Activated naive CD4-positive, alpha-beta T cell treated with anti-CD3 and anti-CD28 coated beads, Interleukin-2, amount 50 U/mL, for 16 hours (primary cell): Measurements from ENCODE around the gene TLCD1.

ENCODE experiments used
- DNase-seq: peaks from one replicate; pipeline ENCODE4 v3.0.0-alpha.2; 2020

The TLCD1 gene

DNA sequence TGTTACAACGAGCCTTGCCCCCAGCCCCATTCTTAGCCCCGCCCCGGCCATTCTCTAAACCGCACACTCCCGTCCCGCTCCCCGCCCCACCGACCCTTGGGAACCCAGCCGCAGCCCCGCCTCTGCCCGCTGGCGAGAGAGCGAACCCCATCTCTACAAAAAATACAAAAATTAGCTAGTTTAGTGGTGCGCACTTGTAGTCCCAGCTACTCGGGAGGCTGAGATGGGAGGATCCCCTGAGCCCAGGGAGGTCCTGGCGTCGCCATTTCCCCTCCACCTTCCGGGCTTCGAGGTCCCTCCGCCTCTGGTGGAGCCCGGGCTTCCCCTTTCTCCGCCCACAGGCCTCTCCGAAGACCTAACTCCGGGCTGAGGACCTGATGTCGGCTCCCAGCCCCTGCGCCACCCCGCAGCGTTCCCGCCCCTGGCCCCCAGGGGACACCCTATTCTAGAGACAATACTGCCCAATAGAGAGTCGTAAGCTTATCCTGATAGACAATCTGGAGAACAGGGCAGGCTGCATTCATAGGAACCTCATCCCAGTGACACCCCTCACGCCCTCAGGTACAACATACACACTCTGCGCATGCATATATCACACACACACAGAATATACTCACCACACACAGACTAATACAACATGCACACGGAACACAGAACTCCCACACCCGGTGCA, 13.9 kb downstream of the TLCD1 start:
- DNase-seq = peak; percentile 68

DNA sequence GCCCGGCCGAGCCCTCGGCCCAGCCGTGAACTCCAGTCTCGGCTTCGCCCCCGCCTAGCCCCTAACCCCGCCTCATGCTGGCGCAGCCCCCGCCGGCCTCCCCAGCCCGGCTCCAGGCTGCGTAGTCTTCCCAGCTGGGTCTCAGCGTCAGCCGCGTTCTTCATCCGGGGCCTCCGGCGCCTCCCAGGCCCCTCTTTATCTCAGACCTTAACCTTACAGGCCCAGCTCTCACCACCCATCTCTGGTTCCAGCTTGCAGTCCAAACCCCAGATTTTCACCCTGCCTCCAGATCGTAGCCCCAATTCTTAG, 14.4 kb downstream of the TLCD1 start, which contains the start of gene PROCA1:
PROCA1 (minus strand) TSS at position 166 of the 309 bp plus-strand sequence. CDS start 228 bp downstream, outside the sequence.
- peak; percentile 45 for DNase-seq

DNA sequence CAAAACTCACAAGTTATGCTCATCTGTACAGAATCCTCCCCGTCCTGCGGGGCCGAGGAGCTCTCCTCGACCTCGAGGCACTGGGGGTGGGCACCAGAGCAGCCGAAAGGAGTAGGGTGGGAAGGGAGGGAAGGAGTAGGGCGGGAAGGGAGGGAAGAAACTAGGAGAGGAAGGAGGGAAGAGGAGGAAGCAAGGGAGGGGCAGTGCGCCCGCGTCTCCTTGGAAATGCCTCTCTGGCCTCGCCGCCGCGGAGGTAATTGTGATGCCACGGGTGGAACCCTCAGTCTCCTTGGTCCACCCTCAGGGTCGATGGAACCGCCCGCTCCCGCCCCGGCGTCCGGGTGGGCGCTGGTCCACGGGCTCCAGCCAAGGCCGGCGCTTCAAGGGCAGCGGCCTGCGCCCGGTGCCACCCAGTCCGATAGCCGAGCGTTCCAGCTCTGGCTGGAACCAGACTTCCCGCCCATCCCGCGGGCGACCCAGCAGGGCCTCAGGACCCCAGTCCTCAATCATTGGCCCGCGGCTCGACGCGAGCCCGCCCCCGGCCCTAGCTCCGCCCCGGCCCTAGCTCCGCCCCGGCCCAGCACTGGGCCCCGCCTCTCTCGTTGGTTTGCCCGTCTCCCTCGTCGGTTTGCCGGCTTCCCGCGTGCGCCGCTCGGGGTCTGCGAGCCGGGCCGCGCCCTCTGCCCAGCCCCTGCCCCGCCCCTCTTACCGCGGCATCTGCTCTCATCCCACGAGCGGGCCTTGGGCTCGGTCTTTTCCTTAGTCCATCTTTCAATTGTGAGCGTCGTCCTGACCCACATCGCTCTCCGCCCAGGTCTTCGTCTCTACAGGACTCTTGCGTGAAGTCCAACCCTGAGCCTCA, 14.9 kb downstream of the TLCD1 start:
- DNase-seq = peak; percentile 89

DNA sequence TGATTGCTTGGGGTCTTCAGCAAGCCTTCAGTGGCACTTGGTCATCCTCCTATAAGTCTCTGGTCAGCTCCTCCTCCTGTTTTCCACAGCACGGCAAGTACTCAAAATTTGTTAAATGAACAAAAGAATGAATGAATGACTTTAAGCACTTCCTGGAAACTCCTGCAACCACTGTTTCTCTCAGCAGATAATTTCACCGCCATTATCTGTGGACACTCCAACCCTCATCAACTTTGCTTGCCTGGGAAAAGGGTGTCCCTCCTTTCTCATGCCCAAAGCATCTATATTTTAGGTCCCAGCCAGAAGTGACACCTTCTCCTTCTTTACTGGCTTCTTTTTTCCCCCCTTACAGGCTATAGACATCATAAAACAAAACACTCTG, 18.7 kb downstream of the TLCD1 start:
- DNase-seq = no peak

DNA sequence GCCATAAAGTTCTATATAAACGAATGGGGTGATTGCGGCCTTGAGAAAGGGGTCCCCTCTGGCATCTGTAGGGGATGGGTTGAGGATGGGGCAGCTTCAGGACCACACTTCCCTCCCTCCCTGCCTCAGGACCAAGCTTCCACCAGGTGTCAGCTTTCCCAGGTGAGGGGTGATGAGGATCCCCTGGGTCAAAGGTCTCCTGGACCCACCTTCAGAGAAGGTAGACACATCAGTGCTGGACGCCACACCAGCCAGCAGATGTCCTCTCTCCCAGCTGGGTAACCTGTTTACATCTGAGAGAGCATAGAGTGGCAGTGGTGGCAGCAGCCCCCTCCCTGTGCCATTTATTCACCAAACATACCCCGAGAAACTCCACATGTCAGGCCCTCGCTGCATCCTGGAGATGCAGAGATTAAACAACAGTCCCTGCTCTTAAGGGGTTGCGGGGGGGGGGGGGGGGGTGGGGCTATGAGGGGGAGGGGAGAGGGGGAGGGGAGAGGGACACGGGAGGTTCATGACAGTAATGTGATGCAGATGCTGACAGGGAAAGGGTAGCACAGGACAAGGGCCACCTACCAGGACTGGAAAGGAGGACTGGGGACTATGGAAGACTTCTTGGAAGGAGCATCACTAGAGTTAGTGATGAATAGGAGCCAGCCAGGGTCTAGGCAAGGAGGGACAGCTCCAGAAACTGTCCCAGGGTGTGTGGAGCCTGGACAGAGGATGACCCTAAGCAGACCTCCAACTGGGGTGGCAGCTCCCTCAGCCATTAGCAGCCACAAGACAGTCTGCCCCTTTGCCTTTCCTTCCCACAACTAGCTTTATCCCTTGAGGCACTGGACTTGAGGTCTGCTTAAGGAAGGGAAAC, 19.3 kb downstream of the TLCD1 start:
- no peak for DNase-seq

DNA sequence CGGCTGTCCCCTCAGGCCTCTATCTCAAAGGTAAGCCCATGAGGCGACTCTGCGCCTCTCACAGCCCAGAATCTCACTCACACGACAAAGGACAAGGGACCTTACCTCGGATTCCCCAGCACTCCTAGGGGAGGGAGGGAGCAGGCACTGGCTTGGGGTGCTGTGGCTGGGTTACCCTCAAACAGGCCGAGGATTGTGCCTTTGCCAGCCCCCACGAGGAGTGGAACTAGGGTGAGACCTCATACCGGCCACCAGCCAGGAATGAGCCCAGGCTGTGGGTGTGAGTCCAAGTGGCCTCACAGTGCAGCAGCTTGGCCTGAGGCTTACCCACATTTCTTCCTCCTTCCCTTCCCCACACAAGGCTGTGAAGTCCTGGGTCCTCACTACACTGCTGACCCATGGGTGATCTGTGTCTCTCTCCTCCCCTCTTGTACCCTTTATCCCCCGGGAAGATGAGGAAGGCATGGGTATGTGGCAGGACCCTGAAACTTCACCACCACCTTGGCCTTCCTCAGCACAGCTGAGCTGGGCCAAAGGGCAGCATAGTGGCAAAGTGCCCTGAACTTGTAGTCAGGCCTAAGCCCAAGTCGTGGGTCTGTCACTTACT, 20.2 kb downstream of the TLCD1 start:
- DNase-seq = no peak

DNA sequence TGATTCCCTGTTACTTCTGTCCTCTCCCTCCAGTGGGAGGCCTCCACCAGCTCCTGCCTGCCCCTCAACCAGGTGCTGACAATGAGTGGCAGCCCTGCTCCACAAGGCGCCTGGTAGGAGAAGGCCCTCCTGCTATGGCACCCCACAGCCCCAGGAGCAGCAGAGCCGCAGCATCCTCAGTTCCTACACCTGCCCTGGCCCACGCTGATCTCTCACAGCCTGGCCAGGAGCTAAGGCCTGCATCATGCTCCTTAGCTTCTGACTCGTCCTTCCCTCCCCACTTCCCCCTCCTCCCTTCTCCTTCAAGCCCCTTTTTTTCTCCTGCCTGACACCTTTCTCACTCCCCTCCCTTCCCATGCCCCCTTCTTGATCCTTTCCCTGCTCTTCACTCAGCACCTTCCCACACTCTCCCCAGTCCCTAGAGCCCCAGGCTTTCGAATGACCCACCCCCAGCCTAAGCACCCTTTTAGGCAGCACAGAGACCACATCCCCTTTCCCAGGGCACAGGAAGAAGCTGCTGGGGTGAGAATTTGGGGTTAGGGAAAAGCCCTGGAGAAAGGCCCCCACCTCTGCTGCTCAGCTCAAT, 20.9 kb downstream of the TLCD1 start:
- no peak for DNase-seq

DNA sequence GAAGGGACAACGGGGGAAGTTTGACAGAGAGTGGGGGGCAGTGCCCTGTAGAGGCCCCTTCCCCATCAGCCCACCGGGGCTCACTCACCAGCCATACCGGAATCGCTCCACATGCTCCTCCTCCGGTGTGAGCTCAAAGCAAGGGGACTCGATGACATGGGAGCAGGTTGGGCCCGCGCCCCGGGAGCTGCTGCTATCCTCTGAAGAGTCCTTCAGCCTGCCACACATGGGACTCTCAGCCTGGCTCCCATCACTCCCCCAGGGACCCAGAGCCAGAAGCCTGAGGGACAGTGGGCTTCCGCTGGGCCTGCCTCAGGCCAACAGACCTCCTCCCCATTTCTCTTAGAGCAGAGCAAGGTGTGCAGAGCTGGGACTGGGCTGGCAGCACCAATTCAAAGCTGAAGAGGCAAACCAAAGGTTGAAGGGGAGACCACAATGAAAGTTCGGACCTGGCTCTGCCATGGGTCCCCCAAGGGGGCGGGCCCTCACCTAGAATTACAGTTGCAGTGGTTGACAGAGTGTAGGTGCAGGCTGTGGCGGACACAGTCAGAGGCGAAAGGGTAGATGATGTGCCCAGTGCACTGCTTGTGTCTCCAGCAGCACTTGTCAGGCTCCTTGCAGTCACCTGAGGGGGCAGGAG, 21.7 kb downstream of the TLCD1 start:
- no peak for DNase-seq

DNA sequence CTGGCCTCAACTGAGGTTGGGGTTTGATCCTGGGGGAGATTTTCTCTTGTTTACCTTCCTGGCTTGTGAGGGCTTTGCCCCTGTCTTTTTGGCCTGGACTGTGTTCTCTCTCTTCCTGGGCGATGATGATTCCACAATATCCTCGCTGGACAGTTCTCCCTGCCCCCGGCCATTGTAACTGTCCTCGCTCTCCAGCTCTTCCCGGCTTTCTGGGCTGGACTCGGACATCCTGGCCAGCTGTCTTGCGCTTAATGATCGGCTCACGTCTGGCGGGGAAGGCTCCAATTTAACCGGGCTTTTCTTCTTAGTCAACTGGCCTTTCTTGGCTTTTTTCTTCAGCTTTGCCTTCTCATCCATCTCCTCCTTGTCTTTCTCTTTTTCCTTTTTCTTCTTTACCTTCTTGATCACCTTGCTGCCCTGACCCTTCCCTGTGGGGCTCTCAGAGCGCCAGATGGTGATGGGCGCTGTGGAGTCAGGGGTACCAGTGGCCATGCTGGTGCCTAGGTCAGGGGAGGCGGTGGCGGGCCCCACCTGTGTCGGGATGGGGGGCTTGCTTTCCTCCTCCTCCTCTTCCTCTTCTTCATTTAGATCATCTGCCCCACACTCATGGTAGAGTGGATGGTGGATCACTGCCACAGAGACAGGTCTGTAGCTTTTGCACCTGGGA, 22.3 kb downstream of the TLCD1 start:
- no peak for DNase-seq

DNA sequence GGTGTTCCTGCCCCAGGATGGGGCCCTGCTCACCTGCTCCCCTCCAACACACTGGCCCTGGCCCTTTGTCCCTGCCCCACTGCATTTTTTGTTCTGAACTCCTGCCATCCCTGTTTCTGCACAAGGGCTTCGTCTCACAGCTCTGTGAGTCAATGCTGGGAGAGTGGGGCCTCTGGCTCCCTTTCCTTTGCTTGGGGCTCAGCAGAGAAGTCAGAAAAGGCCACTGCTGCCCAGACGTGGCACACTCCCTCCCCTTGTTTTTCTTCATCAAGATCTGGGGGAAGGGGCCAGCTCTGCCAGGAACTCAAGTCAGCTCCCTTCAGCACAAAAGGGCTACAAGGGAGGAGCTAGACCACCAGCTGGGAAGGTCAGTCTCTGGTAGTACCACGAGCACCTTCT, 23.3 kb downstream of the TLCD1 start:
- DNase-seq = no peak

DNA sequence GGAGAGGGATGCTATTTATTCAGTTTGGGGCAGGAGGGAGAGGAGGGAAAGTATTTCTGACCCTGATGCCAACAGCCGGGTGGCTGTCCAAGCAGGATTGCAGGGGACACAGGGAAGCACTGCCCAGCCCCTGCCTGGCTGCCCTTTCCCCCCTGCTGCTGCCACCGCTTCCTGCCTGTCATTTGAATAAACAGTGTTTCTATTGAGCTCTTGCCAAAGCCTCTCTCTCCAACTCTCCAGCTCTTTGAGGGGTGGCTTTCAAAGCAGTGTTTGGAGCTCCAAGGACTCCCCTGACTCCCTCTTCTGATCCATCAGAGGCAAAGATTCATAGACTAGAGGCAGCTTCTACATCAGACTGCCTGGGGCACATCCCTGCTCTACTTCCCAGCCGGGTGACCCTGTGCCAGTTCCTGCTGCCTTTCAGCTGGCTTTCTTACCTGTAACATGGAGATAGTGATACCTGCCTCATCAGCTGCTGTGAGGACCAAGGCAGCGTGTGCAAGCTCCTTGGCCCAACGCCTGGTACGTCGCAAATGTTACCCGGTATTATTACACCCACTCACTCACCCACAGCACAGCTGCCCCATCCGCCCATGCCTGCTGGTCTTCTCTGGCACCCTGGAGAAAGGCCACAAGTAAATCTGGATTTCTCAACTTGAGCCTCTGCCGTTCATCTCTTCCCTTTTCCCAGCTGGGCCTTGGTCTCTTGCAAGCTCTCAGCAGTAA, 23.8 kb downstream of the TLCD1 start:
- no peak for DNase-seq

DNA sequence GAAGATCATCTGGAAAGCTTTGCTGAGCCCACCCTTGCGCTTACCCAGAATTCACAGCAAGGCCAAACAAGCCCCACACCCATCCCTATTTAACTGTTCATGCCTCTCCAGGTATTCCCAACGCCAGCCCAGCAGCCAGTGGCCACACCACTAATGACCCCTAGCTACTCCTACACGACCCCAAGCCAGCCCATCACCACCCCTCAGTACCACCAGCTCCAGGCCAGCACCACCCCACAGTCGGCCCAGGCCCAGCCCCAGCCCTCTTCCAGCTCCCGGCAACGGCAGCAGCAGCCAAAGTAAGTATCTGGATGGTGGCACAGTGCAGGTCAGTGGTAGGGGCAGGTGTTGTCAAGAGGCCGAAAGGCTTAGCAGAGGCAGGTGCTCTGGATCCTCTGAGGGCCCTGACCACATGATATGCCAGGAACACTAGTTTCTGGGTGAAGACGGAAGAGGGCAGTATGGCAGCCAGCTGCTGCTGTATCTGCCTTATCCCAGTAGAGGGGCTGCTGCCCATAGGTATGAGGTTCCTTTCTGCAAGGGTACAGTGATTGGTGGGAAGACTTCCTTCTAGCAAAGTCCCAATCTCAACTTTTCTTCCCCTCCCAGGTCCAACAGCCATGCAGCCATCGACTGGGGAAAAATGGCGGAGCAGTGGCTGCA, 25.1 kb downstream of the TLCD1 start:
- DNase-seq = no peak

DNA sequence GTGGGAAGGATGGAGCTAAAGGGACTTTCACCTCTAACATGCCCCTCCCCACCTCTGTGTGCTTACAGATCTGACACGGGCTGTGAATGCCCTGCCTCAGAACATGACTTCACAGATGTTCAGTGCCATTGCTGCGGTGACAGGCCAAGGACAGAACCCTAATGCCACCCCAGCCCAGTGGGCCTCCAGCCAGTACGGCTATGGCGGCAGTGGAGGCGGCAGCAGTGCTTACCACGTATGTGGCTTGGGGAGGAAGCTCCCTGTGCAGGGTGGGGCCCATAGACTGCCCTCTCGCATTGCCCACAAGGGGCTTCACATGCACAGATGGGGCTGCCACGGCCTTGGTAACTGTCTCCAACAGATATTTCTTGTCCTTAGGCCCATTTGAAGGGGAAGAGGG, 25.8 kb downstream of the TLCD1 start:
- no peak for DNase-seq

DNA sequence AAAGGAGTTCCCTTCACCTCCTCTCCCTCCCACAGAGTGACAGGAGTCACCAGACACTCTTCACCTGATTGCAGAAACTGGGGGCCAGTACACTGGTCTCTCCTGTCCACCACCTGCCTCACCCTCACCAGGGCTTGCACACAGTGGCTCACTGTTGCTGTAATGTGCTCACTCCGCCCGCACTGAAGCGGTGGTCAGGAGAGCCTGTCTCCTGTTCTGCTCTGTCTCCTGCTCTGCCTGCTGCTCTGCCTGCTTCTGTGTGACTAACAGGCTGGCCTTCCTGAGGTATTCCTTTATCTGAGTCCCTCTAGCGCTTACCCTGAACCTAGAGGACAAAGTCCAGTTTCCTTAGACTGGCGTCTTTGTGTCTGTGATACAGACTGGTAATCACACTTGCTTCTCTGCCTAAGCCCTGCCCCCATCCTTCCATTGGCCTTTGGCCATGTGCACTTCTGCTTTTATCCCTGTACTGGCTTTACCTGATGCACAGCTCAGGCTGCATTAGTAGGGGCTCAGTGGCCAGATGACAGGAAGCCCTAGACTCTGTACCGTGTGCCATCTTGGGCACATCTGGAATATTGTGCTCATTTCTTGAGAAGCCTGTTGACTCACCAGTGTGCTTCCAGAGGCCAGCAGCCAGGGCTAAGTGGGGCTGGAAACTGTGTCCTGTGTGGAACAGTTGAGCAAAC, 27.6 kb downstream of the TLCD1 start:
- no peak for DNase-seq

DNA sequence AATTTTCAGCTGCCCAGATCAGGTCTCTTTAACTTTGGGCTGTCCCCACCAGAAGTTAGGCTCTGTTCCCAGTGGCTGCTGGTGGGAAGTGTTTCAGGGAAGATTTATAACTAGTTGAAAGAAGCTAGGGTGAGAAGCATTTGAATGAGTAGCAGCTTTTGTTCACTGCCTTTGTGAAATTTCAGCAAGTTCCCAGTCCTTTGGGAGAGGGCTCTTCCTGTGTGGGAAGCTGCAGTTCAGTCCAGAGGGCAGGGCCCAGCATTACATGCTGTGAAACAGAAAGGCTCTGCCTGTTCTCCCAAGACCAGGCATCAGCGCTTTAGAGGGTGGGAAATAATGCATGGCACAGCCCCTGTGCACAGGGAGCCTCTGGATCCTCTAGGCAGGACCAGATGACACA, 32.2 kb downstream of the TLCD1 start:
- DNase-seq = no peak

DNA sequence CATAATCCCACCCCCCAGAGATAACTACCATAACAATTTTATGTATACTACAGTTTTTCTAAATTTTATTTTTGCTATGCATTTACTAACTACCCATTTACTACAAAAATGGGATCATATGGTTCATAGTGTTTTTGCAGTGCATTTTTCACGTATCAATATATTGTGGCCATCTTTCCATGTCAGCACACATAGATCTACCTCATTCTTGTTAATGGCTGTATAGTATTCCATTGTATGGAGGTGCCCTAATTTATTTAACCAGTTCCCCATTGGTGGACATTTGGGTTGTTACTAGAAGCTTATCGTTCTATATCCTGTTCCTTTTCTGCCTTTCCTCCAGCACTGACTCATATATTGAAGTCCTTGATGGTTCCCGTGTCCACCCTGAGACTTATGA, 37.0 kb downstream of the TLCD1 start:
- DNase-seq = no peak

DNA sequence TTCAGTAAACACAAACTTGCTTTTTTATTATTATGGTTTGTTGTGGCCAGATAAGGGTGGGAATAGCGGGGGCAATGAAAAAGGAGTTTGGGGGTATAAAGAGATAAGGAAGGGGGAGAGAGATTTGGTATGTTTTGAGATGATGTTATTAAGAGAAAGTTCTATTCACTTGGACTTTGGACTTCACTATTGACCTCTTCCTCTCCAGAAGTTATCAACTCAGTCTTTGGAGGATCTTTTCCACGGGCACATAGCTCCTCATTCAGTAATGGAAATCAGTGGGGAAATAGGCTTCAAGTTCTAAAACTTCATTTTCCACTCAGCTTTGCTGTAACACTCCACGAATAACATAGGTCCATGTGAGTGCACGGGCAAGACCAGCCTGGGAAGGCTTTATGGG, 37.6 kb downstream of the TLCD1 start:
- DNase-seq = no peak

DNA sequence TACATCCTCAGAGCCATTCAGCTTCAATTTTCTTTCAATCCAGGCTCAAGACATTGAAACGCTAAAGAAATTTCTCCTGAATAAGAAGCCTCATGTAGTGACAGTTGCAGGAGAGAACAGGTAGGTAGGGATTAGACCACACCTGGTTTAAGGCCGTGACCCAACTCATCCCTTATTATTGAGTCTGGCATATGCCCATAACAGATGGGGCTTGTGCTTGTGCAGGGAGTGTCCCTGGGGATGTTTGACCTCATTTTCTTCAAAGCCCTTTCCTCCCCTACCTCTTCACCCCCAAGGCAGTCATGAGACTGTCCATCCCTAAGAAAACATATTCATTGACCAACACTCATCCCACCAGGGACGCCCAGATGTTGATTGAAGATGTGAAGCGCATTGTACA, 39.7 kb downstream of the TLCD1 start:
- DNase-seq = no peak

DNA sequence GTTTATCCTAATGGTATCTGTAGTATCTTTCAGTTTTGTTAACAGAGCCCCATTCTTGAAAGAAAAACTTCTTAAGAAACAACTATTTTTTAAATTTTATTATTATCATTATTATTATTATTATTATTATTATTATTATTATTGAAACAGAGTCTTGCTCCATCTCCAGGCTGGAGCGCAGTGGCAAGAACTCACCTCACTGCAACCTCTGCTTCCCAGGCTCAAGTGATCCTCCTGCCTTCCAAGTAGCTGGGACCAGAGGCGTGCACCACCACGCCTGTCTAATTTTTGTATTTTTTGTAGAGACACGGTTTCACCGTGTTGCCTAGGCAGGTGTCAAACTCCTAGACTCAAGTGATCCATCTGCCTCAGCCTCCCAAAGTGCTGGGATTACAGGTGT, 40.7 kb downstream of the TLCD1 start:
- DNase-seq = no peak

DNA sequence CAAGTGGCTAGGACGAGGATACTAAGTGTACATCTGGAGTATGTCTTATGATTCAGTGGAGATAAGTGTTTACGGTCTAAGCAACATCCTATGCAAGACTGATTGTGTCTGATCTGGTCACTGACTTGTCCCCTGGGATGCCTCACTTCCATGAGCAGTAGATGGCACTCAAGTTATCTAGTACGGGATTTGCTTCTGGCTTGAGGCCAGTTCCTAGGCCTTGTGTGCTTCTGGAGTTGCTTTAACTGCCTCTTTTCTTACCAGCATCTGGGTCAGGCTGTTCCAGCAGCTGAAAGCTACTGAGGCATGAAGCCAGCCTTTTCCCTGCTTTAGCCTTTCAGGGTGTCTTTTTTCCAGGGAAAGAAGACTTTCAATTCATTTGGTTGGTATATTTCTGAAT, 41.1 kb downstream of the TLCD1 start:
- no peak for DNase-seq
